Activated naive CD8-positive, alpha-beta T cell (primary cell): ENCODE data around the gene TBC1D14.

Experiments used
- H3K27ac Mint-ChIP-seq: one replicate; pipeline ENCODE4 v1.8.0; 2021; ENCODE audit warnings: mixed read lengths
- H3K27me3 Mint-ChIP-seq: one replicate; pipeline ENCODE4 v1.8.0; 2021; ENCODE audit warnings: mixed read lengths
- H3K36me3 Mint-ChIP-seq: one replicate; pipeline ENCODE4 v1.8.0; 2021; ENCODE audit warnings: mixed read lengths
- H3K4me1 Mint-ChIP-seq: one replicate; pipeline ENCODE4 v1.8.0; 2021; ENCODE audit warnings: low read depth, mixed read lengths
- H3K4me3 Mint-ChIP-seq: one replicate; pipeline ENCODE4 v1.8.0; 2021; ENCODE audit warnings: mild to moderate bottlenecking, mixed read lengths
- H3K9me3 Mint-ChIP-seq: one replicate; pipeline ENCODE4 v1.8.0; 2021; ENCODE audit warnings: low read depth, mixed read lengths

Gene TBC1D14

GRCh38 chr4:6909113-6909969 is at the start of gene TBC1D14:
TSS of gene TBC1D14 (plus strand) at chr4:6909826. CDS start at chr4:6923390, 13,564 bp downstream.
- Mint-ChIP-seq H3K36me3 (no peaks in the 10 kb centered on the region), H3K9me3 (no peaks in the 10 kb centered on the region), H3K4me3 (peak within 1 kb of the TSS; percentile 94), H3K27me3 (no peaks in the 10 kb centered on the region), H3K4me1 (peaks cover 43% of the 10 kb centered on the region), H3K27ac (peak within 1 kb of the TSS; percentile 92)

DNA sequence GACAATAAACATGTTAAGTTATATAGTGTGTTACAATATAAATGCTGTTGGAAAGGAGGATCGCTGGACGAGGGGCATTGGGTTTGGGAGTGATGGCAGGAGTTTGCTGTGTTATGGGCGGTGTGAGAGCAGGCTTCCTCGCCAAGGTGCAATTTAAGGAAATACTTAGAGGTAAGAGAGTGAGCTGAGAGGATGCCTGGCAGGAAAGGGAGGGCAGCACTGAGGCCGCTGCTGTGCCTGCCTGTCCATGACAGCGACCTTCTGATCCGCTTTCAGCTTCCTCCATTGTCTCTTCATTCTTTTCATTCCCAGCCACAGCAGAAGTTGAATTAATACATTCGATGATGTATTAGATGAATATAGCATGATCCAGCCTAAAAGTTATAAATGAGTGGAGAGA is 41.2 kb upstream of the TBC1D14 start:
- Mint-ChIP-seq H3K4me3 (no peak overlapping the region), H3K4me1 (peaks cover 7% of the 10 kb centered on the region), H3K27me3 (no peaks in the 10 kb centered on the region), H3K36me3 (no peaks in the 10 kb centered on the region), H3K27ac (no peak overlapping the region), H3K9me3 (no peaks in the 10 kb centered on the region)

DNA sequence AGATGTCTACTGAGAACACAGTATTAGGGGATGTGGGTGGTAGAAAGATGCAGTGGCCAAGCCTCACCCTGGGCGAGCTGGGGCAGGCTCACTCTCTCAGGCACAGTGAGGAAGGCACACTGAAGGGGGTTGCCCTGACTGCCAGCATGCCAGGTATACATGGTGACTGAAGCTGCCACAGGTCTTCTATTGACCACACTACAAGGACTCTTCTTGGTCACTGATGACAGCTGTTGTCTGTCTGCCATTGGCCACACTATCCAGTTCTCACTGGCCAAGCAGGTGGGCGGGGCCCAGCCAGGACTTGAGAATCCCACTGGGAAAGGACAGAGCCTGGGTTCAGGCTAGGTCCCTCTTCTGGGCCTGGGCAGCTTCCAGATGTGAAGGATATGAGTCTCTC is 39.7 kb upstream of the TBC1D14 start:
- no peaks in the 10 kb centered on the region for H3K9me3 Mint-ChIP-seq
- H3K27me3 Mint-ChIP-seq = no peaks in the 10 kb centered on the region
- H3K36me3 Mint-ChIP-seq = no peaks in the 10 kb centered on the region
- H3K4me3 Mint-ChIP-seq = no peak overlapping the region
- no peak overlapping the region for H3K27ac Mint-ChIP-seq
- H3K4me1 Mint-ChIP-seq = no peaks in the 10 kb centered on the region

DNA sequence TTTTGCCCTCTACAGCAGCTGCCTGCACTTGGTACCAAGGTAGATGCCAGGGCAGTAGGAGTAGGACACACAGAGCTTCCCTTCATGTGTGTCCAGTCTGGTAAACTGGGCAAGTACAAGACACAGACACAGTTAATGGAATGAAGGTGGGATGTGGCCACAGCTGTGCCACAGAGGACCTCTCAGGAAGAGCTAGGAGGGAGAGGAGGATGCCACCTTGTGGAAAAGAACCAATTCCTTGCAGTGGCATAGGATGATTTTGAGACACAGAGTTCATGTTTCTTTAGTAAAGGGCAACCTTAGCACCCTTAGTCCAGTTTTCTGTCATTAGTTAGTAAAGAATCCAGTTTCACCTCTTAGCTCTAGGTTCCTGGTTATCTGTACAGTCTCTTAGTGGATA is 36.3 kb upstream of the TBC1D14 start:
- H3K36me3 Mint-ChIP-seq = peaks cover 3% of the 10 kb centered on the region
- no peaks in the 10 kb centered on the region for H3K4me1 Mint-ChIP-seq
- H3K9me3 Mint-ChIP-seq = no peaks in the 10 kb centered on the region
- no peaks in the 10 kb centered on the region for H3K27me3 Mint-ChIP-seq
- no peak overlapping the region for H3K4me3 Mint-ChIP-seq
- H3K27ac Mint-ChIP-seq = peak overlapping the region; percentile 68

GRCh38 chr4:6873792-6874461 is 35.7 kb upstream of the TBC1D14 start:
- Mint-ChIP-seq H3K36me3 (peaks cover 5% of the 10 kb centered on the region), H3K9me3 (no peaks in the 10 kb centered on the region), H3K27ac (no peak overlapping the region), H3K4me3 (no peak overlapping the region), H3K27me3 (no peaks in the 10 kb centered on the region), H3K4me1 (no peaks in the 10 kb centered on the region)

- no peak overlapping the region for H3K4me3 Mint-ChIP-seq
- no peaks in the 10 kb centered on the region for H3K4me1 Mint-ChIP-seq
- H3K36me3 Mint-ChIP-seq = peaks cover 6% of the 10 kb centered on the region
- no peaks in the 10 kb centered on the region for H3K27me3 Mint-ChIP-seq
- H3K9me3 Mint-ChIP-seq = no peaks in the 10 kb centered on the region
- no peak overlapping the region for H3K27ac Mint-ChIP-seq
Observed at GRCh38 chr4:6874981-6875380, 34.6 kb upstream of the TBC1D14 start.

- no peaks in the 10 kb centered on the region for H3K9me3 Mint-ChIP-seq
- no peaks in the 10 kb centered on the region for H3K4me1 Mint-ChIP-seq
- H3K27me3 Mint-ChIP-seq = no peaks in the 10 kb centered on the region
- H3K36me3 Mint-ChIP-seq = peaks cover 6% of the 10 kb centered on the region
- no peak overlapping the region for H3K4me3 Mint-ChIP-seq
- H3K27ac Mint-ChIP-seq = no peak overlapping the region
Observed at GRCh38 chr4:6875431-6875831, 34.2 kb upstream of the TBC1D14 start.

DNA sequence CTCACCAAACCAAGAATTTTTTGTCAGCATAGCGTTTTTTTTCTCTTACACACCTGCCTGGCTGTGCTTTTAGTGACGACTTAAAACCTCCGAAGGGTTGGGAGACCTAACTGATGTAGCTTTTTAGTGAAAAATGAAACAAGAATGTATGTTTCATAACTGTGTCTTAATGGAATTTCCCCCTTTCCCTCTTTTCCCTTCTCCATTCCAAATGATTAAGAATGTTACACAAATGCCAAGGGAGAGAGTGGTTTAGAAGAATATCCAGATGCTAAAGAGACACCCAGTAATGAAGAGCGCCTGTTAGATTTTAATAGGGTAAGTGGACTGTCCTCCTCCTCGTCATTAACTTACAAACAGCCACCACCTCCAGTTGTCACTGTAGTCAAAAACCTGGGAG is 33.2 kb upstream of the TBC1D14 start:
- peaks cover 6% of the 10 kb centered on the region for H3K36me3 Mint-ChIP-seq
- no peaks in the 10 kb centered on the region for H3K9me3 Mint-ChIP-seq
- H3K4me1 Mint-ChIP-seq = no peaks in the 10 kb centered on the region
- H3K27me3 Mint-ChIP-seq = no peaks in the 10 kb centered on the region
- H3K27ac Mint-ChIP-seq = no peak overlapping the region
- no peak overlapping the region for H3K4me3 Mint-ChIP-seq

- peaks cover 6% of the 10 kb centered on the region for H3K36me3 Mint-ChIP-seq
- H3K4me3 Mint-ChIP-seq = no peak overlapping the region
- no peaks in the 10 kb centered on the region for H3K27me3 Mint-ChIP-seq
- no peaks in the 10 kb centered on the region for H3K9me3 Mint-ChIP-seq
- H3K4me1 Mint-ChIP-seq = no peaks in the 10 kb centered on the region
- H3K27ac Mint-ChIP-seq = no peak overlapping the region
Observed at GRCh38 chr4:6877067-6877466, 32.6 kb upstream of the TBC1D14 start.

DNA sequence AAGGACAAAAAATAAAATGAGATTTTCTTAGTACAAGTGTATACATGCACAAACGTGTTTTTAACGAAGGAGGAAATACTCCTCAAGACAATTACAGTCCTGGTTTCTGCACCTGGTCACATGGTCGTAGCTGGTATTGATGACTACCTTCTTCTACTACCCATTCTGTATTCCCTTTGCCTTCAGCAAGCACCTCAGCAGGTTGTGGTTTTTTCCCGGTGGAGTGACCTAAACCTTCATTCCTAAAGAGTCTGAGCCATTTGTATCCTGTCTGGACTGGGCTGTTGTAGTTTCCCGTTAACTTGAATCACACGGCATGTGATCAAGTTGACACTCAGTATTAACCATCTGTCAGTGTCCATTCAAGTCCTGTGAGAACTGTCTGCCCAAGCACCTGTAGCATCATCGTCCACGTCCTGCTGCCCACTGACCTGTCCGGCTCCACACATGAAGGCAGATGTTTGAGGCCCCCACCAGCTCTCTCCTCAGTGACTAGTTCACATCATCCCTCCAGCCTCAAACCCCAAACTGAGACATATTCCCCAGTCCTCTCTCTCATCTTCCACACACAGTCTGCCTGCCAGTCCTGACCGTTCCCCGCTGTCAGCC is 31.1 kb upstream of the TBC1D14 start:
- H3K9me3 Mint-ChIP-seq = no peaks in the 10 kb centered on the region
- peaks cover 6% of the 10 kb centered on the region for H3K36me3 Mint-ChIP-seq
- no peak overlapping the region for H3K27ac Mint-ChIP-seq
- no peaks in the 10 kb centered on the region for H3K27me3 Mint-ChIP-seq
- H3K4me1 Mint-ChIP-seq = no peaks in the 10 kb centered on the region
- H3K4me3 Mint-ChIP-seq = no peak overlapping the region

GRCh38 chr4:6880691-6881090 is 28.9 kb upstream of the TBC1D14 start:
- Mint-ChIP-seq H3K36me3 (peaks cover 6% of the 10 kb centered on the region), H3K9me3 (no peaks in the 10 kb centered on the region), H3K27ac (peak overlapping the region; percentile 24), H3K27me3 (no peaks in the 10 kb centered on the region), H3K4me1 (no peaks in the 10 kb centered on the region), H3K4me3 (no peak overlapping the region)

DNA sequence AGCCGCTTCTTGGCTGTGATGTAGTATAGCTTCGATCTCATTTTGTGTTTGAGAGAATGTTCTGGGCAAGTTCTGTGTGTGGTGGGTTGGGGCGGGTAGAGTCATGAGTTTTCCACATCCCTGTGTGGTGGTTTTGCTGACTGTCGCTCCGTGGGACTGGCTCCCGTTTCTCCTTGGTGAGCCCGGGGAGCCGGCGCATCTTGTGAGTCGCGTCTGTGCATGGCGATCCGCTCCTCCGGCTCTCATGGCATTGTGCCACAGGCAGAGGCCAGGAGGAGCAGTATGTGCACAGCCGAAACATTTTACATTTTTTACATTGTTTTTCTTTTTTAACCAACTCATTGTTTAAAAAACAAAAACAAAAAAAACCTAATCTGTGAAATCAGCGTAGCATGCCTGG is 27.7 kb upstream of the TBC1D14 start:
- Mint-ChIP-seq H3K4me3 (no peak overlapping the region), H3K27ac (no peak overlapping the region), H3K36me3 (peaks cover 6% of the 10 kb centered on the region), H3K27me3 (no peaks in the 10 kb centered on the region), H3K4me1 (no peaks in the 10 kb centered on the region), H3K9me3 (no peaks in the 10 kb centered on the region)

DNA sequence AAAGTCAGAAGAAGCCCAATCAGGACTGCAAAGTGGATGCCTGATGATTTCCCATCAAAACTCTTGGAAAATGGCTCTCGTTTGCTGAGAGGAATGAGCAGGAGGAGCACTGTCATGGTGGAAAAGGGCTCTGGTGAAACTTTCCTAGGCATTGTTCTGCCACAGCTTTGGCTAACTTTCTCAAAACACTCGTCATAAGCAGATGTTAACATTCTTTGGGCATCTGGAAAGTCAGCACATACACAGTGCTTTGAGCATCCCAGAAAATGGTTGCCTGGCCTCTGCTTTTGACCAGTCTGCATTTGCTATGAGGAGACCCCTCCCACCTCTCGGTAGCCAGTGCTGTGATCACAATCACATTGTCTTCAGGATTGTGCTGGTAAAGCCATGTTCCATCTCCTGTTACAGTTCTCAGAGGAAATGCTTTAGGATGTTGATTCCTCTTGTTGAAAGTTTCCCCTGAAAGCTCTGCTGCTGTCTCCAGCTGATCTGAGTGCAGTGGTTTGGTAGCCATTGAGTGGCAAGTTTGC is 25.2 kb upstream of the TBC1D14 start:
- no peaks in the 10 kb centered on the region for H3K36me3 Mint-ChIP-seq

GRCh38 chr4:6885953-6886557 is 23.6 kb upstream of the TBC1D14 start:
- no peak overlapping the region for H3K4me3 Mint-ChIP-seq
- H3K9me3 Mint-ChIP-seq = no peaks in the 10 kb centered on the region
- no peaks in the 10 kb centered on the region for H3K4me1 Mint-ChIP-seq
- H3K36me3 Mint-ChIP-seq = no peaks in the 10 kb centered on the region
- no peaks in the 10 kb centered on the region for H3K27me3 Mint-ChIP-seq
- H3K27ac Mint-ChIP-seq = peak overlapping the region; percentile 50

More for the DNA sequence above, 25.2 kb upstream of the TBC1D14 start:
- no peak overlapping the region for H3K4me3 Mint-ChIP-seq
- peak overlapping the region; percentile 59 for H3K27ac Mint-ChIP-seq
- no peaks in the 10 kb centered on the region for H3K9me3 Mint-ChIP-seq
- H3K4me1 Mint-ChIP-seq = no peaks in the 10 kb centered on the region
- H3K27me3 Mint-ChIP-seq = no peaks in the 10 kb centered on the region

- Mint-ChIP-seq H3K4me3 (no peak overlapping the region), H3K9me3 (no peaks in the 10 kb centered on the region), H3K27me3 (no peaks in the 10 kb centered on the region), H3K4me1 (peaks cover 7% of the 10 kb centered on the region), H3K36me3 (no peaks in the 10 kb centered on the region), H3K27ac (no peak overlapping the region)
Observed at GRCh38 chr4:6886886-6887285, 22.7 kb upstream of the TBC1D14 start.
